HG03558 (cell line): ENCODE data around the gene ADD1.

Source experiments
- ATAC-seq: cut with Tn5 transposase; IDR thresholded peaks from one replicate; pipeline ENCODE4 v1.9.1; 2021; ENCODE audit warnings: moderate number of reproducible peaks; ENCODE audit not compliant: unreplicated experiment; ENCODE audit errors: extremely low read depth

ADD1 gene

GRCh38 chr4:2875556-2875955 lies 31.9 kb downstream of the ADD1 start:
- ATAC-seq, result no peak

- no peak for ATAC-seq
These were observed 34.7 kb downstream of the ADD1 start for GRCh38 chr4:2878346-2878745.

- no peak for ATAC-seq
These were observed 35.4 kb downstream of the ADD1 start for GRCh38 chr4:2879026-2879425.

DNA sequence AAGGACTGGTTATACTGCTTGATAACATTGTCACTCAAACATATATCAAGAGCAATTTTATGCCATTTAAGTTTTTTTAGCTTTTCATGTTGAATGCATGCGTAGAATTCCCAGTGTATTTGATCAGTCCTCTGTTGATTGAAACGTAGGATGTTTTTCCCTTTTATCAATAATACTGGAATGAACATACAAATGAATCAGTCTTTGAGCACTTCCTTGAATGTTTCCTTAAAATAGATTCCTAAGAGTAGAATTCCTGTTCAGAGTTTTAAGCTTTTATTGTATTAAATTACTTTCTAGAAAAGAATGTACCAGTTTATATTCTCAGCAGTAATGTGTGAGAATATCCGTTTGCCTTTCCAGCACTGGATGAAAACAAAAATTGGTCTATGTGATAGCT lies 37.8 kb downstream of the ADD1 start:
- no peak for ATAC-seq

DNA sequence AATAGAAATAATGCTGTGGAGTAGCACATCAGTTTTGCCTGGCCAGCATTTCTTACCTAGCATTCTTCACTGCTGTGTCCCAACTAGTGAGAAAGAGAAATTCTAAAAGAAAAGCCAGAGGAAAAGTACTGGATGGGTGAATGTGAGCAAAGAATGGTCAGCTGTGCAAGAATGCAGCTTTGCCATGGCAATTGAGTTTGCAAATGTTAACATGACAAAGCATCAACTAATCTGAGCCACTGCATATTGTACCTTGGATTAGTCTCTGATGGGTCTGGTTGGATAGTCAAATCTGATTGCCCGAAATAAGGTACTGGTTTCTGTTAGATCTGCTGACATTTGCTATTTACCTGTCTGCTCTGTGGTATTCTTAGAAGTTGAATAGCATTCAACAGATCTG lies 38.7 kb downstream of the ADD1 start:
- no peak for ATAC-seq

DNA sequence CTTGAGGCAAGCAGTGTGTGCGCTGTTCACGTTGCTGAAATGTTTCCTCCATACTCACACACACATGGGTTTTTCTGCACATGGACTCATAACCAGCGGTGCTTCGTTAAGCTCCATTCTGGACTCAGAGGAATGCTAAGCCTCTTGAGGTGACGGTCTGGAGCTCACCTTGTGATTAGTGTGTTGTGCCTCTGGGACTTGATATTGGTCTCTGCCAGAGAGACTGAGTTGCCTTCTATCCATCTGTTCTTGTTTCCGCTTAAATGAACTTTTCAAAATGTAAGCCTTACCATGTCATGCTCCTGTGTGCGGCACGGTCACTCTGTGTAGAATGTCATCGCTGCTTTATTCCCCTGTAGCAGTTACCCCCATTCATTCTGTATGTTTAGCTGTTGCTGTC lies 42.5 kb downstream of the ADD1 start:
- ATAC-seq, result no peak

DNA sequence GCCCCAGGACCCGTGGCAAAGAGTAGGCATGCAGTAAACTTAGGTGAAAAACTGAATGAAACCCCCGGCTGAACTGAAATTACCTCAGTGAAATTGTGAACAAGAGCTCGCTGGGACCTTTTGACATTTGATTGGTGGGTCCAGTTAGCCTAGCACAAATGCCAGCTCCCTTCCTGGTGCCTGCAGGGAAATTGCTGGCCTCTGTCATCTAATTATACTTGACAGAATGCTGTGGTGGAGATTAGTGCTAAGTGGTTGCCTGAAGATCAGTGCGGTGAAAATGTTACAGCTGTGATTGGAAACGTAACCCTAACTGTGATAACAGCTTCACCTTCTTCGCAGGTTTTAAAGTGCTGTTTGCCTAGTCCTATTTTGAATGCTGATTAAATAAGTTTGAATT lies 43.0 kb downstream of the ADD1 start:
- no peak for ATAC-seq

- no peak for ATAC-seq
These were observed 43.7 kb downstream of the ADD1 start for GRCh38 chr4:2887343-2887742.

- no peak for ATAC-seq
These were observed 45.2 kb downstream of the ADD1 start for GRCh38 chr4:2888886-2889285.

DNA sequence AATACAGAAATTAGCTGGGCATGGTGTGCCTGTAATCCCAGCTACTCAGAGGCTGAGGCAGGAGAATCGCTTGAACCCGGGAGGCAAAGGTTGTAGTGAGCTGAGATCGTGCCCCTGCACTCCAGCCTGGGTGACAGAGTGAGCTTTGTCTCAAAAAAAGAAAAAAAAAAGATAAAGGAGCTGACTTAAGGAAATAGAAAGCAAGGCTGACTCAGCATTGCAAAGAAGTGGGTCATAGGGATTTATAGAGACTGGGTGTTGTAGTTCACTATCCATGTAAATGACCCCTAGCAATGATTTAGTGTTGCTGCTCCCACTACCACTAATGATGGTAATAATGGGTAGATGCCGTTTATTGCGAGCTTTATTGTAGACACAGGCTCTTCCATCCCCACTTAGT lies 47.6 kb downstream of the ADD1 start:
- ATAC-seq, result no peak

GRCh38 chr4:2893772-2894171 lies 50.1 kb downstream of the ADD1 start:
- ATAC-seq, result no peak

- no peak for ATAC-seq
These were observed 54.4 kb downstream of the ADD1 start for GRCh38 chr4:2898001-2898400.

GRCh38 chr4:2900741-2901140 lies 57.1 kb downstream of the ADD1 start:
- ATAC-seq, result no peak

DNA sequence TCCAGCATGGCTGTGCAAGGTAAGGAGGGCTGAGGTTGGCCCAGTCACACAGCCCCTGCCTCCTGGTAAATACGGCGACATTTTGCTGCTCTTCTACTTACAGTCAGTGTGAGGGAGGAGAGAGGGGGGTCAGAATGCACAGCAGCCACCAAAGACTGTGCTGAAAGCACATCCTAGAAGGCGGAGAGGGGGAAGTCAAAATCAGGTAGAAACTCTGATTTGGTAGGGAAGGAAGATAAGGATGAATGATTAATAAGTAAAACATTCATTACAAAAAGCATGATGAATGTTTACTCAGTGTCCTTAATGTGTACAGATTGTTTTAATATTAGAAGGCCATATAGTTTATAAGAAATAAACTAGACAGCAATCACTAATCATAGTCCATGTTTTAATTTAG lies 57.5 kb downstream of the ADD1 start:
- ATAC-seq, result no peak

- ATAC-seq, result no peak
These were observed 58.5 kb downstream of the ADD1 start for GRCh38 chr4:2902126-2902525.

DNA sequence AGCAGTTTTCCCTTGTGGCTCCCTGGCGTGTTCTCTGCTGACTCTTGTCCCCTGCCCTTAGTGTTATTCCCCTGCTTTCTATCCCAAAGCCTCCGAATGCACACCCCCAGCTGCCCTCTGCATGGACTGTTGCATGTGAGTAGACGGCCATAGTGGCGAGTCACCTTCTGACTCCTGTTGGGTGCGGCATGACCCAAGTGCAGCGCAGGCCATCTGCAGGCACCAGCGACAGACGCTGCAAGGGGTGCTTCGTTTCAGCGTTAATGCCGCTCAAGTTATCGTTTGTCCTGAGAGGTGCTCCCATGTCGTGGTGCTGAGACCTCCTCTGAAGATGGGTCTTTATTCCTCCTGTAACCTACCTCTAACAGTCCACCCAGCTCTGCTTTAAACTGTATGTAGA lies 61.9 kb downstream of the ADD1 start:
- no peak for ATAC-seq

DNA sequence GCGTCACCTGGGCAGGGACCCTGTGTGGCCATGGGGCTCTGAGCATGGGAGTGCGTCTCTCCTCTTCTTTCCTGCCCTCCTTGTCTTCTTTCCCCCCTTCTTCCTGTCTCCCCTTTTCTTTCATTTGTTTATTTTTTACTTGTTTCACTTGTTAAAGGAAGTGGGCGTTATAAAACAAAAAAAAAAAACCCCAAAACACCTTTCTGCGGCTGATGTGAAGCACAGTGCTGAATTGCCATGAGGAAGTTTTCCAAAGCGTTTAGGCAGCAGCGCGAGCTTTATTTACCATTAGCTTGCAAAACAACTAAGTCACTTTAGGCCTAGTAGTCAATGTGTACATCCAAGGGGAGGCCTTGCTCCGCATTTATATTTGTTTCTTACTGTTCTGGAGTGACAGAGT lies 62.6 kb downstream of the ADD1 start:
- ATAC-seq, result no peak

GRCh38 chr4:2907226-2907625 lies 63.6 kb downstream of the ADD1 start:
- ATAC-seq, result no peak

DNA sequence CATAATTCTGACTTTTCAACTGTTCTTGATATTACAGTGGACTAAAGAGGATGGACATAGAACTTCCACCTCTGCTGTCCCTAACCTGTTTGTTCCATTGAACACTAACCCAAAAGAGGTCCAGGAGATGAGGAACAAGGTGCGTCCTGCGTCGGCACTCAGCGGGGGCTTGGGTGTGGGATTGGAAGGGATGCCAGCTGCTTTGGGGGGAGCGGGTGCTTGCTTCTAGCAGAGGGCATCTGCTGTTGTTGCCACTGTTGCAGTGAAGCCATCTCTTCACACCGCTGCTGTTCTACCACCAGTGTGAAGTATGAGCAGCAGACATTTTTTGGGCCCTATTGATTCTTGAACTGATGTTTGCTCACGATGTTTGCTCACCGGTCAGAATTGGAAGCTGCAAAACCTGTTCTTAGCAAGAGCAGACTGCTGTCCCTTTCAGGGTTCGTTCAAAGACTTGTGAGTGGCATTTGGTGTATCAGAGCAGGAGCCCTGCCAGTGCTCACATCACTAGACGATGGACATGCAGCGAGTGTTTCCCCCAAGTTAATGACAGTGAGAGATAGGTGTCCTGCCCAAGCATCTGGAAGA lies 64.2 kb downstream of the ADD1 start:
- no peak for ATAC-seq

DNA sequence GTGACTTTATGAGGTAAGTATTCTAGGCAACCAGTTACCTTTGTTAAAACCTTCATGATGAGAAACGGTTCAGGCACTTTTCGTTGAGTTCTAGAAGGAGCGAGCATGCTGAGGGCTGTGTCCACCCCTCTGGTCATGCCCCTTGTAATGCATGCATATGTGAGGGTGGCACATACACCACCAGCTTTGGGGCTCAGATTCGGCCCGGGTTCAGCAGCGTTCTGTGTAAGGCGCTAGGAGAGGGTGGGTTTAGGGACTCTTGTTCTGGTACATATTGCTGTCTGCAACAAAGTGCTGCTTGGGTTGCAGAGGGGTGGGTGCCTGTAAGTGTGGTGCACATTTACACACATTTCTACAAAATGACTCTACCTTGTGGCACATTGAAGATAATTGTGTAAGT lies 65.0 kb downstream of the ADD1 start:
- no peak for ATAC-seq

- ATAC-seq, result no peak
These were observed 65.9 kb downstream of the ADD1 start for GRCh38 chr4:2909583-2909982.

- no peak for ATAC-seq
These were observed 66.8 kb downstream of the ADD1 start for GRCh38 chr4:2910409-2910808.

- ATAC-seq, result no peak
These were observed 68.2 kb downstream of the ADD1 start for GRCh38 chr4:2911868-2912267.
